Prostate gland (tissue), 2 donors: ENCODE results near the gene EFCAB3.

Experiments
- POLR2A ChIP-seq: fragments of 450-650 bp; IDR thresholded peaks from one replicate; pipeline ENCODE4 v1.6.1; 2016; ENCODE audit warnings: antibody characterized with exemption, mild to moderate bottlenecking
- POLR2AphosphoS5 ChIP-seq: sonication (generic); formaldehyde crosslinking; IDR thresholded peaks from one replicate; pipeline ENCODE4 v1.6.1; 2017; ENCODE audit warnings: antibody characterized with exemption
- TF ChIP-seq, protein P1 (sequence below), 4 experiments: fragments of 200-600 bp in 2 of 4; fragments of 450-650 bp in 2 of 4; sonication (generic) in 2 of 4; IDR thresholded peaks; 1 replicate in 3 of 4; 2 replicates in 1 of 4; pipeline ENCODE4 v1.5.1; 2016 to 2019; ENCODE audit warnings: antibody characterized with exemption in 4 of 4, mild to moderate bottlenecking in 2 of 4, moderate library complexity in 2 of 4

GRCh38 chr17:62343764-62344270 is 36.5 kb upstream of the EFCAB3 start:
- TF ChIP-seq, protein P1, sequence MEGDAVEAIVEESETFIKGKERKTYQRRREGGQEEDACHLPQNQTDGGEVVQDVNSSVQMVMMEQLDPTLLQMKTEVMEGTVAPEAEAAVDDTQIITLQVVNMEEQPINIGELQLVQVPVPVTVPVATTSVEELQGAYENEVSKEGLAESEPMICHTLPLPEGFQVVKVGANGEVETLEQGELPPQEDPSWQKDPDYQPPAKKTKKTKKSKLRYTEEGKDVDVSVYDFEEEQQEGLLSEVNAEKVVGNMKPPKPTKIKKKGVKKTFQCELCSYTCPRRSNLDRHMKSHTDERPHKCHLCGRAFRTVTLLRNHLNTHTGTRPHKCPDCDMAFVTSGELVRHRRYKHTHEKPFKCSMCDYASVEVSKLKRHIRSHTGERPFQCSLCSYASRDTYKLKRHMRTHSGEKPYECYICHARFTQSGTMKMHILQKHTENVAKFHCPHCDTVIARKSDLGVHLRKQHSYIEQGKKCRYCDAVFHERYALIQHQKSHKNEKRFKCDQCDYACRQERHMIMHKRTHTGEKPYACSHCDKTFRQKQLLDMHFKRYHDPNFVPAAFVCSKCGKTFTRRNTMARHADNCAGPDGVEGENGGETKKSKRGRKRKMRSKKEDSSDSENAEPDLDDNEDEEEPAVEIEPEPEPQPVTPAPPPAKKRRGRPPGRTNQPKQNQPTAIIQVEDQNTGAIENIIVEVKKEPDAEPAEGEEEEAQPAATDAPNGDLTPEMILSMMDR (IDR thresholded peaks at IDR 0.05) = no peak
- TF ChIP-seq POLR2A (no peak), POLR2AphosphoS5 (no peak)
